Skeletal muscle satellite cell (primary cell): ENCODE data around the gene TK1. TPM values are rescaled to one million over a fixed set of nuclear protein-coding genes. Genes with fewer than 3 reads are reported as not detected.
"Not testable (repeated sequence)": the region's sequence is repeated elsewhere in the genome, so short reads cannot be mapped to it uniquely, and the experiment has no call there.

Experiments used
- H3K27me3 ChIP-seq: 2 replicates; pipeline ENCODE4 v1.7.0; 2013; ENCODE audit warnings: low read length; ENCODE audit not compliant: control insufficient read depth, insufficient read depth
- H3K36me3 ChIP-seq: 2 replicates; pipeline ENCODE4 v1.7.0; 2013; ENCODE audit warnings: mild to moderate bottlenecking, control low read depth, low read length; ENCODE audit not compliant: insufficient read depth
- H3K4me1 ChIP-seq: 2 replicates; pipeline ENCODE4 v1.7.0; 2013; ENCODE audit warnings: low read length; ENCODE audit not compliant: control insufficient read depth, insufficient read depth
- H3K4me2 ChIP-seq: 2 replicates; pipeline ENCODE4 v1.7.0; 2013; ENCODE audit warnings: mild to moderate bottlenecking, low read length
- H3K4me3 ChIP-seq: 2 replicates; pipeline ENCODE4 v1.7.0; 2013; ENCODE audit warnings: low read length
- H3K9ac ChIP-seq: 2 replicates; pipeline ENCODE4 v1.7.0; 2013; ENCODE audit warnings: mild to moderate bottlenecking, low read depth, low read length, moderate library complexity
- H3K9me3 ChIP-seq: replicated peaks from 2 replicates; pipeline ENCODE4 v1.7.0; 2013; ENCODE audit warnings: mild to moderate bottlenecking, control low read depth, low read length
- total RNA-seq: library from RNA; depleted of rRNA; stranded (reverse); fragments of >200 nt; gene quantifications from 2 replicates; pipeline ENCODE4 v1.2.3, GENCODE V29; 2012; rRNA removed

Gene TK1, protein sequence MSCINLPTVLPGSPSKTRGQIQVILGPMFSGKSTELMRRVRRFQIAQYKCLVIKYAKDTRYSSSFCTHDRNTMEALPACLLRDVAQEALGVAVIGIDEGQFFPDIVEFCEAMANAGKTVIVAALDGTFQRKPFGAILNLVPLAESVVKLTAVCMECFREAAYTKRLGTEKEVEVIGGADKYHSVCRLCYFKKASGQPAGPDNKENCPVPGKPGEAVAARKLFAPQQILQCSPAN
- total RNA-seq: 60.1 and 77.8 TPM in 2 replicates

DNA sequence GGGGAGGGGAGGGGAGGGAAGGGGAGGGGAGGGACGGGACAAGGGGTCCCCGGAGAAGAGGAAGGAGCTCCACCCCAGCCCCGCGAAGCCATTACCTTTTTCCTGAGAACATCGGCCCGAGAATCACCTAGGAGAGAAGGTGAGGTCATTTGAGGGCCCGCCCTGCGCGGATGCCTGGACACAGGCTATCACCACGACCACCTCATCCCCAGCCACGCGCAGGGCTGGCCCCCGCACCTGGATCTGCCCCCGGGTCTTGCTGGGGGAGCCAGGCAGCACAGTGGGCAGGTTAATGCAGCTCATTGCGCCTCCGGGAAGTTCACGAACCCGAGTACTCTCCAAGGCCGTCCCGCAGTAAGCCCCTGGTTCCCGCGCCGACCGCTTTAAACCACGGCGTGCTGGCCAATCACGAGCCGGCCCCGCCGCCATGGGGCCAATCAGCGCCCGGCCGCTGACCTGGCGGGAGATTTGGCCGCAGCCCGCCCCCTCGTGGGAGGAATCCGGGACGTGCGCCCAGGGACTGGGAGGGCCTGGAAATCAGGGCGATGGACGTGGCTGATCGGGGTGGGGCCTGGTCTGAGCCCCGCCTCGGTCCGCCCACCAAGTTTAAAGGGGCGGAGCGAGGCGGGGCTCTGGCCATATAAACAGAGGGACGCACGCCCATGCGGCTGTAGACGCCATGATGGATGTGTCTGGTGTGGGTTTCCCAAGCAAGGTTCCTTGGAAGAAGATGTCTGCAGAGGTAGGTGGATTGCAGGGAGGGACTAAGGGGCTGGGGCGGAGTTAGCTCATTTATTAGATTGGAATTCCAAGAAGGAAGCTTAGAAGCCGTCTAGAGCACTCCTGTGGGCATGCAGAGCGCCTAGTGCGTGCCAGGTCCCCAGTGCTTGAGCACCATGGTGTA is at the start of gene TK1, which contains the start of gene AFMID:
TSS of gene TK1 (minus strand) at position 361 of the 904 bp plus-strand sequence. CDS start at position 303, 58 bp downstream.
TSS of gene AFMID (plus strand) at position 671 of the 904 bp plus-strand sequence. CDS start at position 680, 9 bp downstream.
- Histone ChIP-seq H3K27me3 (no peaks in the 10 kb centered on the region), H3K4me2 (peak within 1 kb of the TSS; percentile 99), H3K9me3 (no peaks in the 10 kb centered on the region), H3K36me3 (peaks cover 15% of the 10 kb centered on the region), H3K4me3 (peak within 1 kb of the TSS; percentile 97), H3K9ac (peak within 1 kb of the TSS; percentile 87), H3K4me1 (peaks cover 32% of the 10 kb centered on the region)

DNA sequence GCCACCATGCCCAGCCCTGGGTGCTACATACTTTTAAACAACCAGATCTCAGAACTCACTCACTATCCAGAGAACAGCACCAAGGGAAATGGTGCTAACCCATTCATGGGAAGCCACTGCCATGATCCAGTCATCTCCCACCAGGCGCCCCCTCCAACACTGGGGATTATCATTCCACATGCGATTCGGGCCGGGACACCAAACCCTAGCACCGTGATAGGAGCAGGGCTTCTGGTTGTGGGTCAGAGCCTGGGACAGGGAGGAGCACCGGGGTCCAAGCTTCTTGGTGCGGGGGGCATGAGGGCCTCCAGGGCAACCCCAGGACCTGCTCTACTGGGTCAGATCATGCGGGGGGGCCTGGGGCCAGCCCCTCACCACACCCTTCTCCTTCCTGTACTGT is 49.0 kb upstream of the TK1 start:
- no peaks in the 10 kb centered on the region for H3K36me3 ChIP-seq
- no peak overlapping the region for H3K9ac ChIP-seq
- H3K4me1 ChIP-seq: no peaks in the 10 kb centered on the region
- H3K4me2 ChIP-seq: no peak overlapping the region
- no peak overlapping the region for H3K4me3 ChIP-seq
- no peaks in the 10 kb centered on the region for H3K9me3 ChIP-seq
- H3K27me3 ChIP-seq: peaks cover 20% of the 10 kb centered on the region

DNA sequence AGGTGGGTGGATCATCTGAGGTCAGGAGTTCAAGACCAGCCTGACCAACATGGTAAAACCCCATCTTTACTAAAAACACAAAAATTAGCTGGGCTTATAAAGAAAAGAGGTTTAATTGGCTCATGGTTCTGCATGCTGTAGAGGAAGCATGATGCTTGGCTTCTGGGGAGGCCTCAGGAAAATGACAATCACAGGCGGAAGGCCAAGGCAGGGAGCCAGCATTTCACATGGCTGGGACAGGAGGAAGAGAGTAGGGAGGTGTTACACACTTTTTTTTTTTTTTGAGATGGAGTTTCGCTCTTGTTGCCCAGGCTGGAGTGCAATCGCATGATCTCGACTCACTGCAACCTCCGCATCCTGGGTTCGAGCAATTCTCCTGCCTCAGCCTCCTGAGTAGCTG is 48.2 kb upstream of the TK1 start:
- H3K9me3 ChIP-seq, H3K9ac ChIP-seq, H3K4me1 ChIP-seq, H3K36me3 ChIP-seq, H3K4me3 ChIP-seq, H3K4me2 ChIP-seq: not testable (repeated sequence)
- peaks cover 24% of the 10 kb centered on the region for H3K27me3 ChIP-seq

DNA sequence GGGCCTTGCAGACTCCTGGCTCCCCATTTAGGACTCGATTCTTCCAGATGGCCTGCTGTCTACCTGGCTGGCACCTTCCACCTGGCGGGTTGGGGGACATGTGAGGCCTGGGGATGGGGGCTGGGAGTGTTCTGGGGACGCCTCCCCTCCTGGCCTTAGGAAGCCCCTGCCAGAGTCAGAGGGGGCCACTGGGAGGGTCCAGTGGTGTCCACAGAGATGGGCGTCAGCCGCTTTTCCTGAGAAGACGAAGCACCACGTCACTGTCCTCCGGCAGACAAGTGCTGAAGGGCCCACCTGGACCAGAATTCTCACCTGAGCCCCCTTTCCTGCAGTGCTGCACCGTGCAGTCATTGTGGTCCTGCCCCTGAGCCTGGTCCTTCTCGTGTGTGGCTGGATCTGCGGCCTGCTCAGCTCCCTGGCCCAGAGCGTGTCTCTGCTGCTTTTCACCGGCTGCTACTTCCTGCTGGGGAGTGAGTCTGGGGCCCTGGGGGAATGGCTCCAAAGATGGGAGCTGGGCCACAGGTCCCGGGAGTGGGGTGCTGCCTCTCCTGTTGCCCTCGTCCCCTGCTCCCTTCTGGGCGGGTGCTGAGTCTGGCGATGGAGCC is 47.5 kb upstream of the TK1 start:
- Histone ChIP-seq H3K4me2 (no peak overlapping the region), H3K4me3 (no peak overlapping the region), H3K9me3 (no peaks in the 10 kb centered on the region), H3K4me1 (no peaks in the 10 kb centered on the region), H3K36me3 (no peaks in the 10 kb centered on the region), H3K9ac (no peak overlapping the region), H3K27me3 (peaks cover 24% of the 10 kb centered on the region)

DNA sequence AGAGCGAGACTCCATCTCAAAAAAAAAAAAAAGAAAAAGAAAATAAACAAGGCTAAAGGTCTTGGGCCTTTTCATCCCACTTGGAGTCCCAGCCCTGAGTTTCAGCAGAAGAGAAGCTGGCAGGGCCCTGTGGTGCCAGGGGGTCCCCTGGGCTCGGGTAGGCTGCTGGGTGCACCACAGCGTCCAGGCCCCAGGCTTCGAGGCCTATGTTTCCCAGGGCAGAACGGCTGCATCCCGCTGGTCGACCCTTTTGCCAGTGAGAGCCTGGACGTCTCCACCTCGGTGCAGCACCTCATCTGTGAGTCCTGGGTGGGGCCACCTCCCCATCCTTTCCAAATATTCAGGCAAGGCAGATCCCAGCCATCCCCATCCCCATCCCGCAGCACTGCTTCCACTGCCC is 46.8 kb upstream of the TK1 start:
- no peaks in the 10 kb centered on the region for H3K9me3 ChIP-seq
- H3K4me2 ChIP-seq: no peak overlapping the region
- no peak overlapping the region for H3K4me3 ChIP-seq
- no peaks in the 10 kb centered on the region for H3K4me1 ChIP-seq
- peaks cover 24% of the 10 kb centered on the region for H3K27me3 ChIP-seq
- H3K36me3 ChIP-seq: no peaks in the 10 kb centered on the region
- no peak overlapping the region for H3K9ac ChIP-seq

DNA sequence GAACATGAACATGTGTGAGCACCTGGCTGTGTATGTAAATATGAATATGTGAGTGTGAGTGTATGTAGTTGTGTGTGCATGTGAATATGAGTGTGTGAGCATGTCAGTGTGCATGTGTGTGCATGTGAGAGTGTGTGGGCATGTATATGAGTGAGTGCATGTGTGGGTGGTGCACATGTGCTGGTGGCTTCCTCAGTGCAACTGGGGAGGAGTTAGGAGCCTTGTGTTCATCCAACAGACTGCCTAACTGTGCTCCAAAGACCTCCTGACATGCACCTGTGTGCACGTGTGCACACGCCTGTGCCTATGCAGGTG is 46.0 kb upstream of the TK1 start:
- Histone ChIP-seq H3K4me1 (peaks cover under 1% of the 10 kb centered on the region), H3K36me3 (no peaks in the 10 kb centered on the region), H3K4me3 (no peak overlapping the region), H3K27me3 (peaks cover 24% of the 10 kb centered on the region), H3K9me3 (no peaks in the 10 kb centered on the region), H3K9ac (no peak overlapping the region), H3K4me2 (no peak overlapping the region)

DNA sequence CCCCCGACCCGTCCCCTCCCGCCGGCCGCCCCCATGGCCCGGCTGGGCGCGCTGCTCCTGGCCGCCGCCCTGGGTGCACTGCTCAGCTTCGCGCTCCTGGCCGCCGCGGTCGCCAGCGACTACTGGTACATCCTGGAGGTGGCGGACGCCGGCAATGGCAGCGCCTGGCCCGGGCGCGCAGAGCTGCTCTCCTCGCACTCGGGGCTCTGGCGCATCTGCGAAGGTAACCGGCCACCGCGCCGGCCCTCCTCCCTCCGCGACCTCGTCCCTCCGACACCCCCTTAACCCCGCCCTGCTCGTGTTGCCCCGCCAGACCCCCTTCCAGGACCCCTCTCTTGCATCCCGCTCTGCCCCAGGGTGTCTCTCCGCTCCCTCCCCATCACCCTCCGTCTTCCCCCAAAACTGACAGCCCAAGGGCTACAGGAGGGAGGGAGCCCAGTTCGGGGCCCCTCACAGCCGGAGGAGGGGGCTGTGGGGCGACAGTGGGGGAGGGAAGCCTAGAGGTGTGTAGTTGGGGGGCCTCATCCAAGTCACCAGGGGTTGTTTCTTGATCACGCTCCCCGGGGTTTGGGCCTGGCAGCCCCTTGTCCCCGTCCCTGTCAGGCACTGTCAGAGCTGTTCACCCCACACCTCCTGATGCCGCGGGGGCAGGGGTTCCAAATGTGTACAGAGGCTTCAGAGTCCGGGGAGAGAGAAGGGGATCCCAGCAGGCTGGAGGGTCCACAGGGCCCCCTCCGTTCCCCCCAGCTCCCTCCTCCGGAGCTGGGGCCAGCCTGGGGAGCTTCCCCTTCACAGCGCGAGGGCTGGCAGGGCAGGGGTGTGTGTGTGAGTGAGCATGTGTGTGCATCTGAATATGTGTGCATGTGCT is 45.4 kb upstream of the TK1 start:
- no peak overlapping the region for H3K4me3 ChIP-seq
- peaks cover 24% of the 10 kb centered on the region for H3K27me3 ChIP-seq
- H3K36me3 ChIP-seq: no peaks in the 10 kb centered on the region
- peaks cover 7% of the 10 kb centered on the region for H3K4me1 ChIP-seq
- H3K9ac ChIP-seq: no peak overlapping the region
- no peaks in the 10 kb centered on the region for H3K9me3 ChIP-seq
- H3K4me2 ChIP-seq: no peak overlapping the region

DNA sequence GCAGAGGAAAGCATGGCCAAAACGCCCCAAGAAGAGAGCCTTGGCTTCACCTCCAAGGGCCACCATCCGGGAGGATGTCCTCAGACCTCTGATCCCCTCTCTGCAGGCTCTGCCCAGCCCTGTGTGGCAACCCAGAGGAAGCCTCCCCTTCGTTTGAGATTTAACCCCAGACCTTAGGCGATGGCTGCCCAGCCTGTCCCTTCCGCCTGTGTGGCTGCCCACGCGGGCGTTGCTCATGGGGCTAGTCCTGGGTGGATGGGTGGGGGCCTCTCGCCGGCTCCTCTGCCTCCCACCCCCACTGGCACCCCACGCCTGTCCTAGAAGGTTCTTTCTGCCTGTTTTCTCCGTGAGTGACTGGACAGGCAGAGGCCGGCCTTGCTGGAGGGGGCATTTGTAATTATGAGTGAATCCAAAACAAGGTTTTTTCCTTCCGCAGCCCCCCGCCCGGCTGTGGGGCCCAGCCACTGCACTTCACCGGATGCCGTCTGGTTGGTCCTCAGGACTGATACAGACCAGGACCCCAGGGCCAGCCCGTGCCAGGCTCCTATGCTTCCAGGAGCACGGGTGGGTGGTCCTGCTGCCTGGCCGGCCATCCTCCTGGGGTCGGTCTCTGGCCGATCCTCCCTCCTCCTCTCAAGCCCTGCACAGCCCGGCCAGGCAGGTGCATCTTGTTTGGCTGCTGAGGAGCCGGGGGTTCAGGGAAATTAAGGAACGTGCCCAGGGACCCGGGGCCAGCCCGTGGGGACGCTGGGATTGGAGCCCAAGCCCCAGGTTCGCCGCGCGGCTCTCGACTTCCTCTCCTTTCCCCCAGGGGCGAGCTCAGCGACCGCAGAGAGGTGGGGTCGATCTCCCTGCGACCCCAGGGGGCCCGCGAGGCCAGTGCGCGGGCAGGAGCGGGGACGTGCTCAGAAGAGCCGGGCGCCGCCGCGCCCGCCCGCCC is 44.4 kb upstream of the TK1 start, which contains the start of gene TMEM235:
TSS of gene TMEM235 (plus strand) at position 636 of the 940 bp plus-strand sequence. CDS start 393 bp downstream, outside the sequence.
- no peak within 1 kb of the TSS for H3K4me2 ChIP-seq
- no peak within 1 kb of the TSS for H3K9ac ChIP-seq
- no peaks in the 10 kb centered on the region for H3K36me3 ChIP-seq
- peaks cover 24% of the 10 kb centered on the region for H3K27me3 ChIP-seq
- peaks cover 16% of the 10 kb centered on the region for H3K4me1 ChIP-seq
- H3K9me3 ChIP-seq: no peaks in the 10 kb centered on the region
- no peak within 1 kb of the TSS for H3K4me3 ChIP-seq

DNA sequence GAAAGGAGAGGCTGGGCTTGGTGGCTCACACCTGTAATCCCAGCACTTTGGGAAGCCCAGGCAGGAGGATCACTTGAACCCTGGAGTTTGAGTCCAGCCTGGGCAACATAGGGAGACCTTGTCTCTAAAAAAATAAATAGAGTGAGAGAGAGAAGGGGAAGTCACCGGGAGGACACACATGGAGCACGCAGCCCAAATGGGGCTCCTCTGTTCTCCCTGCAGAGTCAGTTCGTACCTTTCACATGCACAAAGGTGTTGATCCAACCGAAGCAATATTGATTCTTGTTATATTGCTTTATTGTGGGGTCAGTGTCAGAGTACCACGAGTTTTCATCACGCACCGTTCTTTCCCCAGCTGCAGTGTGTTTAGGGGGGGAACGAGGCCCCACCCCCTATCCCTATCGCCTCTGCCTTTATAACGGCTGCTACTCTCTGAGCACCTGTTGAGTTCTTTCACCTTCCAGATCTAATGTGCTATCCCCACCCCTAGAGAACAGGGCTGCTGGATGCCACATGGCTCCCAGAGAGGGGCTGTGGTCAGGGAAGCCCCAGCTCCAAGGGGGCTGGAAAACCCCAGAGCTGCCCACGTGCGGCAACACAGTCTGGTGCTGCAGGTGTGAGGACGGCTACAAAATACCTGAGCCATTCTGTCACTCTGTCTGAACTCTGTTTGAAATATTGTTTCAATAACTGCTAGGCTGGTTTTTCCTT is 43.6 kb upstream of the TK1 start:
- H3K4me2 ChIP-seq: no peak overlapping the region
- H3K4me1 ChIP-seq: peaks cover 16% of the 10 kb centered on the region
- H3K36me3 ChIP-seq: no peaks in the 10 kb centered on the region
- no peak overlapping the region for H3K9ac ChIP-seq
- H3K4me3 ChIP-seq: no peak overlapping the region
- no peaks in the 10 kb centered on the region for H3K9me3 ChIP-seq
- H3K27me3 ChIP-seq: peaks cover 24% of the 10 kb centered on the region

DNA sequence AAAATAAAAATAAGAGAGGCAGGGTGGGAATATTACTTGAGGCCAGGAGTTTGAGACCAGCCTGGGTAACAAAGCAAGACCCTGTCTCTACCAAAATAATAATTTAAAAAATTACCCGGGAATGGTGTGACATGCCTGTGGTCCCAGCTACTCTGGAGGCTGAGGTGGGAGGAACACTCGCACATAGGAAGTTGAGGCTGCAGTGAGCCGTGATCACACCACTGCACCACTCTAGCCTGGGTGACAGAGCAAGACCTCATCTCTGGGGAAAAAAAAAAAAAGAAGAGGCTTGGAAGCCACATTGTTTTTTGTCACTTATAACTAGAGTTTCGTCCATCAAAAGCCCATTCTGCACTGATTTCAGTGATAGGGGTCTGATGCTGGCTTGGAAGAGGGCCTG is 41.3 kb upstream of the TK1 start:
- H3K36me3 ChIP-seq: peaks cover 4% of the 10 kb centered on the region
- no peak overlapping the region for H3K4me3 ChIP-seq
- no peak overlapping the region for H3K9ac ChIP-seq
- peaks cover 24% of the 10 kb centered on the region for H3K4me1 ChIP-seq
- H3K9me3 ChIP-seq: no peaks in the 10 kb centered on the region
- peaks cover 24% of the 10 kb centered on the region for H3K27me3 ChIP-seq
- H3K4me2 ChIP-seq: no peak overlapping the region
